Coronary artery (tissue), 2 donors: ENCODE results near the gene ANAPC16.
"Not testable (repeated sequence)": the region's sequence is repeated elsewhere in the genome, so short reads cannot be mapped to it uniquely, and the experiment has no call there.

Source experiments
- DNase-seq: peaks from one replicate; pipeline ENCODE4 v3.0.0-alpha.2; 2017; ENCODE audit warnings: low spot score
- H3K27ac ChIP-seq, 2 donors: fragments of 200-600 bp; sonication (generic); one replicate each; pipeline ENCODE4 v1.5.1; 2016 to 2019
- H3K4me3 ChIP-seq: fragments of 200-600 bp; sonication (generic); 2 replicates; pipeline ENCODE4 v1.5.1; 2016; ENCODE audit warnings: mild to moderate bottlenecking, moderate library complexity
- TF ChIP-seq, protein P1 (sequence below): fragments of 200-600 bp; sonication (generic); IDR thresholded peaks from one replicate; pipeline ENCODE4 v1.5.1; 2019; ENCODE audit warnings: antibody characterized with exemption

Gene ANAPC16

DNA sequence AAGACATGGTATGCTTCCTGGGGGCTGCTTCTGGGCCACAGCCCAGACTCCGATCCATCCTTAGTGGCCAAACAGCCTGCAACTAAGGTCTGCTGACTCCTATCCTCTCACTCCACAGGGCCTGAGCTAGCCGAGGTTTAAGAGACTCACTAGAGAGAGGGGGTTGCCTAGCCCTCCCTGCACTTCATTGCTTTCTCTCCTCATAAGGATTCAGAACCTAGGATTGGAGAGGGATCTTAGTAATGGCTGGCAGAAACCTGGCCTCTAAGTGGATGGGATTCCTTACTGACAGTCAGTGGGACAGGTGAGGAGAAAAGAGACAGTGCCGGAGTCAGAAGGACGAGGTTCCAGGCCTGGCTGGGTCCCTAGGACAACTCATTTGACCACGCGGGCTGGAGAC is 49.7 kb downstream of the ANAPC16 start:
- no peak for DNase-seq
- Histone ChIP-seq H3K4me3 (no peak overlapping the region), H3K27ac (no peak overlapping the region)
- TF ChIP-seq, protein P1, sequence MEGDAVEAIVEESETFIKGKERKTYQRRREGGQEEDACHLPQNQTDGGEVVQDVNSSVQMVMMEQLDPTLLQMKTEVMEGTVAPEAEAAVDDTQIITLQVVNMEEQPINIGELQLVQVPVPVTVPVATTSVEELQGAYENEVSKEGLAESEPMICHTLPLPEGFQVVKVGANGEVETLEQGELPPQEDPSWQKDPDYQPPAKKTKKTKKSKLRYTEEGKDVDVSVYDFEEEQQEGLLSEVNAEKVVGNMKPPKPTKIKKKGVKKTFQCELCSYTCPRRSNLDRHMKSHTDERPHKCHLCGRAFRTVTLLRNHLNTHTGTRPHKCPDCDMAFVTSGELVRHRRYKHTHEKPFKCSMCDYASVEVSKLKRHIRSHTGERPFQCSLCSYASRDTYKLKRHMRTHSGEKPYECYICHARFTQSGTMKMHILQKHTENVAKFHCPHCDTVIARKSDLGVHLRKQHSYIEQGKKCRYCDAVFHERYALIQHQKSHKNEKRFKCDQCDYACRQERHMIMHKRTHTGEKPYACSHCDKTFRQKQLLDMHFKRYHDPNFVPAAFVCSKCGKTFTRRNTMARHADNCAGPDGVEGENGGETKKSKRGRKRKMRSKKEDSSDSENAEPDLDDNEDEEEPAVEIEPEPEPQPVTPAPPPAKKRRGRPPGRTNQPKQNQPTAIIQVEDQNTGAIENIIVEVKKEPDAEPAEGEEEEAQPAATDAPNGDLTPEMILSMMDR, result no peak

DNA sequence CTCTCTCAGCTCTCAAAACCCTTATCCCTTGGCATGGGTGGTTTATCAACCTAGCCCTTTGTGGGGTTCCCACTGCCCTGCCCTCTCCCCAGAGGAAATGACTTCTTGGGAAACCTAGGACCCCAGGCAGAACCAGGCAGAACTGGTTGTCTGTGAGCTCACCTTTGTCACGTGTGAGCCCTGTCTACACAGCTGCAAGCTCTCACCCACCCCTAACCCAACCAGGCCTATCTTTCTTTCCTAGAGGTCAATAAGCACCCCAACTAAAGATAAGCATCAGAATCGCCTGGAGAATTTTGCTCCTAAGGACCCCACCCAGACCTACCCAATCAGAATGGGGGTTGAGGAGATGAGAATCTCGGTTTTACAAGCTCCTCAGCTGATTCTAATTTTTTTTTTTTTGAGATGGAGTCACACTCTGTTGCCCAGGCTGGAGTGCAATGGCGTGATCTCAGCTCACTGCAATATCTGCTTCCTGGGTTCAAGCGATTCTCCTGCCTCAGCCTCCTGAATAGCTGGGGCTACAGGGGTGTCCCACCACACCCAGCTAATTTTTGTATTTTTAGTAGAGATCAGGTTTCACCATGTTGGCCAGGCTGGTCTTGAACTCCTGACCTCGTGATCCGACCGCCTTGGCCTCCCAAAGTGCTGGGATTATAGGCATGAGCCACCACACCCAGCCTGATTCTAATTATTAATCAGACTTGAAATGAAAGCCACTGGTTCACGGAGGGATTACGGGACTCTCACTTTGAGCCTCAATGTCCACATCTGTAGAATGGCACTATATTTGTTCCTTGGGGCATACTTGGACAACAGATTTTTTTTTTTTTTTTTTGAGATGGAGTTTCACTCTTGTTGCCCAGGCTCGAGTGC is 50.4 kb downstream of the ANAPC16 start:
- TF ChIP-seq, protein P1, result no peak
- Histone ChIP-seq H3K27ac (no peak overlapping the region), H3K4me3 (no peak overlapping the region)
- no peak for DNase-seq

DNA sequence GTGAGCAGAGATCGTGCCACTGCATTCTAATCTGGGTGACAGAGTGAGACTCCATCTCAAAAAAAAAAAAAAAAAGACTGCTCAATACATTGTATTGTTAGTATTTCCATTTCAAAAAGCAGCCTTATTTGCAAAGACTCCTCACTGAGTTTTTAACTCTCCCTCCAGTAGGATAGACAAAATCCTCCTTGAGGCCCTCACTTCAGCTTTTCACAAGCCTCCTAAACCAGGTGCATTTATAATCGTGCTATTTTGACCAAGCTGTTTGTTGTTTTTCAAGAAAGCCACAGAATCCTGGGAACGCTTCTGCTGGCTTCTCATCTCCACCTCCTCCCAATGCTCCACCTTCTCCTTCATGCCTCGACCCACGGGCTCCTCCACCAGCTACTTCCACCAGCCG is 51.6 kb downstream of the ANAPC16 start:
- Histone ChIP-seq H3K27ac (no peak overlapping the region), H3K4me3 (no peak overlapping the region)
- TF ChIP-seq, protein P1, result no peak
- no peak for DNase-seq

DNA sequence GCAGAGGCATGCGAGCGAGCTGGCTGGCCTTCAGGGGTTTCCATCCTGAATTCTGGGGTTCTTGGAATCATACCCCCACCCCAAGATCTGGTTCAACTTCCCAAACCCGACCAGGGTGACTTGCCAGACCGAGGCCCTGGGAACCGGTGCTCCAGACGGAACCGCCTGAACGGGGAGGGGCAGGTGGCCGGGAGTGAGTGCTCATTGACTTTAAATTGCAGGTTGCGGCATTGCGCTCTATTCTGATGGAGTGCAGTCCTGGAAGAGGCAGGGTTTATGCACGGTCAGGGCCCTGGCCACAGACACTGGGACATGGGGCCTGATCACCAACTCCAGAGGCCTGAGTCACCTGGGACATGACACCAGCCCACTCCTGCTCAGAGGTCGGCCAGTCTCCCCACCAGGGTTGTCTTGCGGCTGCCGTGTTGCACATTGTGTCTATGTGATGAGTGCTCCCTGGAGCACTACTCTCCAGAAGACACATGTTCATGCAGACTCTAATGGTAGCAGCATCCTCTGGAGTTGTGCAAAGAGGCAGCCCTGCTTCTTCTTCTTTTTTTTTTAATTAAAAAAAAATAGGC is 52.1 kb downstream of the ANAPC16 start:
- no peak for DNase-seq
- H3K4me3 ChIP-seq, result no peak overlapping the region
- H3K27ac ChIP-seq, result no peak overlapping the region
- TF ChIP-seq, protein P1, result no peak

DNA sequence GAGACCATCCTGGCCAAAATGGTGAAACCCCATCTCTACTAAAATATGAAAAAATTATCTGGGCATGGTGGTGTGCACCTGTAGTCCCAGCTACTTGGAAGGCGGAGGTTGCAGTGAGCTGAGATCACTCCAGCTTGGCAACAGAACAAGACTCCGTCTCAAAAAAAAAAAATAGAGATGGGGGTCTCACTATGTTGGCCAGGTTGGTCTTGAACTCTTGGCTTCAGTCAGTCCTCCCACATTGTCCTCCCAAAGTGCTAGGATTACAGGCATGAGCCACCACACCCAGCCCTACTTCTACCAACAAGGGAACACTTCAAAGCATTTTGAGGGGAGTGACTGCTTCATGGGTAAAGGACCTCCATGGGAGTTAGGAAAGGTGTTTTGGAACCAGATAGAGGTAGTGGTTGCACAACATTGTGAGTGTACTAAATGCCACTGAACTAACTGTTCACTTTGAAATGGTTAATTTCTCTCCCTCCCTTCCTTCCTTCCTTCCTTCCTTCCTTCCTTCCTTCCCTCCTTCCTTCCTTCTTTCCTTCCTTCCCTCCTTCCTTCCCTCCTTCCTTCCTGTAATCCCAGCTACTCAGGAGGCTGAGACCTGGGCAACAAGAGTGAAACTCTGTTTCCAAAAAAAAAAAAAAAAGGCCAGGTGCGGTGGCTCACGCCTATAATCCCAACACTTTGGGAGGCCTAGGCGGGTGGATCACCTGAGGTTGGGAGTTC is 52.8 kb downstream of the ANAPC16 start:
- H3K4me3 ChIP-seq, DNase-seq, H3K27ac ChIP-seq: not testable (repeated sequence)

DNA sequence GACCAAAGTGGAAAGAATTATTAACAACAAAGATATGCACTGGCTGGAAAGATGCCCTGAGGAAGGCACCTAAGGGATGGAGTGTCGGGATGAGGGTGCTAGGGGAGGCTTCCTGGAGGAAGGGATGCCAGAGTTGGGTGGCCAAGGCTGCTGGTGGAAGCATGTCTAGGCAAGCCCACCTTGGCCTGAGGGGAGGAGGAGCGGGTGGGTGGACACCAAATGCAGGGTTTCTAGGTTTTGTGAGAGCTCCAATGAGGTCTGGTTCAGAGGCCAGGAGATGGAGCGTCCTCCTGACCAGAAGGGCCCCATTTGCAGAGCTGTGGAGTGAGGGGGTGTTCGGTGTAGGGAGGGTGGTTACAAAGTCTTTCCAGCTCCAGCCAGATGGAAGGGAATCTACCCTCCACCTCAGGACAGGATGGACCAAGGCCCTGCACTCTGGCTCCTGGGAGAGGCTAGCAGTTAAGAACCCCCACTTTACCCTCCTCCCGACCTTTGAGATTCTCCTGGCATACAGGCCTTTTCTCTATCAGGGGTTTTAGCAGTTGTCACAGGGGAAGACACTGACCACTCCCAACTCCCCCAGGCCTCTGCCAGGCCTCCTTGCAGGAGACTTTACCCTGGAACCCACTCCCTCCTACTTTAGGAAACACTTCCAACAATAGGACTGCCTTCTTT is 54.9 kb downstream of the ANAPC16 start:
- Histone ChIP-seq H3K27ac (peak overlapping the region in 1 of 2 donors; percentile 51), H3K4me3 (no peak overlapping the region)
- no peak for DNase-seq
- TF ChIP-seq, protein P1, result no peak
